ENCODE data around the gene HOXB7. TPM values are rescaled to one million over a fixed set of nuclear protein-coding genes. Genes with fewer than 3 reads are reported as not detected.

Gene HOXB7
- total RNA-seq, 4 donors from 2014 or later = 5.3 to 11.5 (median 8.4) TPM

- ATAC-seq (ENCODE audit: low FRiP score) = peak; percentile 27
- no peak for DNase-seq (ENCODE audit: low spot score)
- TF ChIP-seq CTCF (IDR thresholded peaks at IDR 0.05) = no peak
Observed at GRCh38 chr17:48604770-48605329, 6.0 kb downstream of the HOXB7 start, which contains the start of gene HOXB6. Gene HOXB6, minus strand, starts transcription at chr17:48604986. Its CDS starts 6,836 bp downstream, at chr17:48598150.

GRCh38 chr17:48603959-48604769, 6.7 kb downstream of the HOXB7 start:
- peak; percentile 63 for ATAC-seq (ENCODE audit: low FRiP score)
- TF ChIP-seq CTCF (IDR thresholded peaks at IDR 0.05) = no peak
- no peak for DNase-seq (ENCODE audit: low spot score)

GRCh38 chr17:48601539-48602425, 9.0 kb downstream of the HOXB7 start:
- TF ChIP-seq CTCF (IDR thresholded peaks at IDR 0.05) = no peak
- ATAC-seq (ENCODE audit: low FRiP score) (no peak), DNase-seq (ENCODE audit: low spot score) (no peak)

- no peak for TF ChIP-seq CTCF (IDR thresholded peaks at IDR 0.05)
- DNase-seq (ENCODE audit: low spot score) = no peak
- no peak for ATAC-seq (ENCODE audit: low FRiP score)
Observed at GRCh38 chr17:48601207-48601538, 9.6 kb downstream of the HOXB7 start.

- DNase-seq (ENCODE audit: low spot score) (no peak), ATAC-seq (ENCODE audit: low FRiP score) (no peak)
- no peak for TF ChIP-seq CTCF (IDR thresholded peaks at IDR 0.05)
Observed at GRCh38 chr17:48600244-48601098, 10.3 kb downstream of the HOXB7 start.

- no peak for TF ChIP-seq CTCF (IDR thresholded peaks at IDR 0.05)
- ATAC-seq (ENCODE audit: low FRiP score) (no peak), DNase-seq (ENCODE audit: low spot score) (no peak)
Observed at GRCh38 chr17:48599354-48599753, 11.5 kb downstream of the HOXB7 start.

Data from omental fat pad (tissue), 4 donors.